Measurements from ENCODE around the gene ZBTB7C.

ZBTB7C gene

GRCh38 chr18:48151421-48152065, 257.6 kb downstream of the ZBTB7C start:
- DNase-seq, result no peak

- no peak for DNase-seq
These were observed 260.0 kb downstream of the ZBTB7C start for GRCh38 chr18:48149020-48149685.

DNA sequence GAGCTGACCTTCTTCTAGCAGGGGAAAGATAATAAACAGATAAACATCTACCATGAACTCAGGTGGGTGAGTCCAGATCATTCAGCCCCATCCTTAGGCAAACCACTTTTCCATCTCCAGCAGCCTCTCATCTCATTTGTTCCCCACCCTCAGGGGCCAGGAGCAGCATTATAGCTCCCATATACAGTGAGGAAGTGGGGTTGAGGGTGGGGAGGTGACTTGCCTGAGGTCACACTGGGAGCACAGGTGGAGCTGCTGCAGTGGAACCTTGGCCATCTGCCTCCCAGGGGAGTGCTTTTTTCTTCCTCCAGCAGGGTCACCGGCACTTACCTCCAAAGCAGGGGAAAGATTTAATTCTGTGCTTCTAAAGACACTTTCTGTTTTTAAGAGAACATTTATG, 266.2 kb downstream of the ZBTB7C start:
- no peak for DNase-seq

DNA sequence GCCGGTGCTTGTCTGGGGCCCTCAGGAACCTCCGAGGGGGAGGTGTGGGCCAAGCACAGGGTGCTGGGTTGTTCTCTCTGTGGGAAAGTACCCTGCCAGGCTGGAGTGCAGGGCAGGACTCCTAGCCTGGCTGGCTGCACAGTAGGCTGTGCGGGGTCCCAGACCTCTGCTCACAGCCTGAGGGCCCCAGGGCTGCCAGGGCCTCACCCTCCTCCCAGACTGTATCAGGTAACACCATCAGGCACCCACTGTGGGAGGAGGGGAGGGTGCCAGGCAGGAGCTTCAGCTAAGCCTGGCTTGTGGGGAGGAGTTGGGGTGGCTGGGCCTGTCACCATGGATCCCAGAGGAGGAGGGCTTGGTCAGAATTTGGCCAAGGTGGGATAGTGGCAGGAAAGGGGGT, 266.8 kb downstream of the ZBTB7C start:
- DNase-seq, result no peak

- no peak for DNase-seq
These were observed 268.5 kb downstream of the ZBTB7C start for GRCh38 chr18:48140731-48141130.

DNA sequence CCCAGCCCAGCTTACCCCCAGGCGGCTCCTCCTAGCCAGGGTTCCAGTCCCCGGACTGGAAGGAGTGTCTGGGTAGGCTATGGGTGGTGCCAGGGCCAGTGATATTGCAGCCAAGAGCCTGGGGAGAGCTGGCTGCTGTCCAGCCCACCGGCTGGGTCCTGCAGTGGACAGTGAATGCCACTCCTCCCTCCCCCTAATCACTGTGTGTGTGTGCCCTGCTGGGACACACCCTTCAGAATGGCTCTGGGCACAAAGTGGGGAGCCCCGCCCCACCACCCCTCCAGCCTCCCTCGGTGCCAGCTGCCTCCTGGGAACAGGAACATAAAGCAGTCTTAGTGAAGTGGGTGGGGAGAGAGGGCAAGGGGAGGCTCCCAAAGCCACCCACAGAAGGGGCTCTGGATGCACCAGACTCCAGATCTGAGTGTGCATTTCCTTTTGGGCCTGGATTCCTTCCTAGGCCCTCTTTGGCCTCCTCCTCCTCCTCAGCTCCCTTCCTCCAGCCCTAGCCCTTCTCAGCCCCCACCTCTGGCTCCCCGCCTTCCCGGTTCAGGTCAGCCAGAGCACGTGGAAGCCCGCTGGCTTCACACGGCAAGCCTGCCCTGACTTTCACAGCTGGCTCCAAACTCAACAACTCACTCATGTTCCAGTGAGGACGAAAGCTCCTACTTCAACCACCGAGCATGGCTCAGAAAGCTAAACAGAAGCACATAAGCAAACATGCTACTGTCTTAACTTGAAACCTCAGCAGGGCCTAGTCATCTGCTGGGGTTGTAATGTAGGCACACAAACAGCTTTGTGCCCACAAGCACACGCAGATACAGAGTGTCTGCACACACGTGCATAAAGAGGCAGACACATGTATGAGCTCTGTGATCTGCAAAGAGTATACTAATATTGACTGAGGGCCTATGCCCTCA, 269.5 kb downstream of the ZBTB7C start:
- peak in 2 of 56 donors; percentile 18 to 24 for DNase-seq

- no peak for DNase-seq
These were observed 270.3 kb downstream of the ZBTB7C start for GRCh38 chr18:48138660-48139430.

DNA sequence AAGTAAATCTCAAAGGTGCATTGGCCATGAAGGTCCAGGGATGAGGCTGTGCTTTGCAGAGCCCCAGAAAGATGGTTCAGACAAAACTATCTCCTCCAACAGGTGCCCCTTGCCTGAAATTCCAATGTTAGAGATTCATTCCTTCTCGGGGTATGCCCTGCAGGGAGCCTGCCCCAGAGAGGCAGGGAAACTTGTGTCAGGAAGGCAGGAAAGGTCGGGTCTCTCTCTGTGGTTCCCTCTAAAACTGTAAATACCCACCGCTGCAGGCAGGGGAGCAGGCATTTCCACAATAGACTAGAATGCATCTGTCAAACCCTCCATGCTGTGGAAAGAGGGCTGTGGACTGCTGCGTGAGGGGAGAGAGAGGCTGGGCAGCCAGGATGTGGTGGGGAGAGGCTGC, 271.0 kb downstream of the ZBTB7C start:
- DNase-seq, result no peak

GRCh38 chr18:48137374-48138081, 271.7 kb downstream of the ZBTB7C start:
- DNase-seq, result no peak

DNA sequence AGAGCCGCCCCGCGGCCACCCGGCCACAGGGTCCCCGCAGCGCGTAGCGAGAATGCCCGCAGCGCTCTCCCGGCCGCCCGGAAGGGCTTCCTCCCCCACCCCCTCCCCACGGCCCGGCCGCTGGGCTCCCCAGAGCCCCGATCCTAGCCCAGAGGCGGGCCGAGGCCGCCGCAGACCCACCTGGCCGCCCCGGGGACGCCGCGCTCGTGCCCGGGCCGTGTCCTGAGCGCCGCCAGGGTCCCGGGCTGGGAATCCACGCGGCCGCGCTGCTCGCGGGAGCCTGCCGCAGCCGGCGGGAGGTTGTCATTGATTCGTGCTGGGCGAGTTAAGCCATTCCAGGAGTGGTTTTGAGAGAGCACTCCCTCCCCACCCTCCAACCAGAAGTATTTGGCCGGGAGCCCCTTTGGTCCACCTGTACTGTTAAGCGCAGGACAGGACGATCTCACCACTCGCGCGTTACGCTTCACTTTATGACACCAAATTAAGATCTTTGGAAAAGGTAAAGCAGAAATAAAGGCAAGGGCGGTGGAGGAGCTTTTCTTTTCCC, 272.3 kb downstream of the ZBTB7C start:
- no peak for DNase-seq

DNA sequence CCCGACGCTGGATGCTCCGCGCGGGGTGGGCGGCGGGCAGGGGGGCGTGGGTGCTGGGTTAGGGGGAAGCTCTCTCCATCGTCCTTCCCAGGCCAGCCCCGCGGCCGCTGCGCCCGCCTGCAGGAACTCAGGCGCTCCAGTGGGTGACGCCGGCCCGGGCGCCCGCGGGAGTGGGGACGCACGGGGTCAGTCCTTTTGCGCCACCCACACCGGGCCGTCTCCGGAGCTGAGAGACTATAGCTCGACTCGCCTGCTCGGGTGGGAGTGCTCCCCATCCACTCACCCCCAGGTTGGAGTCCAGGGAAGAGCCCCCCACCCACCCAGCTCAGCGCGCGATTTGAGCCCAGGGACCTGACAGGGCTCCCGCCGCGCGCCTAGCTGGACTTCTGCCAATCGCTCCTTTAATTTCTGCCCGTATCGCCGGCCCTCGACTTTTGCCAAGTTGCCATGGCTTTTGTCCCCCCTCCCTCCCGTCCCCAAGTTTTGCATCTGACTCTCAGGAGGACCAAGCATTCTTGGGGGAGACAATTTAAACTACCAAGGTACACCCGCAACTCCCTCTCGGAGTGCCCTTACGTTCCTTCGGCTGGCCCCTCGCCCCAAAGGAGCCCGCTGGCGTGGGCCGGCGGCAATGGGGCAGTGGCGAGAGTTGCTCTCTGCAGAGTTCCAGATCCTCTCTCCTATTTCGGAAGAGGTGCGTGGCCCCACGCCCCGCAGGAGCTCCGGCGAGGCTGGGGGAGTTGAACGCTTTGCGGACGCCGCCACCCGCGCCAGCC, 272.9 kb downstream of the ZBTB7C start:
- DNase-seq, result peak in 2 of 56 donors; percentile 10 to 18

DNA sequence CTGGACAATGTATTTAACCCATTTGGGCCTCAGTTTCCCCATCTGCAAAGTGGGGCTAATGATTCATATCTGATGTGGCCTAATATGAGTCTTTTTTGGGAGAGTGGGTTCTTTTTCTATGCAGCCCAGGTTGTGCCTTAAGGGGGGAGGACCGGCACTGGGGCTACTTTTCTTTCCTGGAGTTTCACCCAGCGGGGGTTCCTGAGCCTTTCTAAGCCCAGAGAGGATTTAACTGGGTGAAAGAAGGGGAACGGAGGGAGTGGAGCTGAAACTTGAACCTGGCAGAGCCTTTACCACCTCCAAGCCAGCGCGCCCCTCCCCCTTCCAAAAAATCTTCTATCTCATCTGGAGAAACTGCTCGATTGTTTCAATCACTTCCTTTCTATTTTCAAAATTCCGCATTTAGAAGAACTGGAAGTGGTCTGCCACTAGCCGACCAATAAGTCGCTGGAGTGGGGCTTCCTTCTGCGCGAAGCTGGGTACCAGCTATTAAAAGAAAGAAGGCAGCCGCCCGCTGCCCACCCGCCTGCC, 273.7 kb downstream of the ZBTB7C start:
- no peak for DNase-seq

- DNase-seq, result no peak
These were observed 274.6 kb downstream of the ZBTB7C start for GRCh38 chr18:48134609-48135008.

DNA sequence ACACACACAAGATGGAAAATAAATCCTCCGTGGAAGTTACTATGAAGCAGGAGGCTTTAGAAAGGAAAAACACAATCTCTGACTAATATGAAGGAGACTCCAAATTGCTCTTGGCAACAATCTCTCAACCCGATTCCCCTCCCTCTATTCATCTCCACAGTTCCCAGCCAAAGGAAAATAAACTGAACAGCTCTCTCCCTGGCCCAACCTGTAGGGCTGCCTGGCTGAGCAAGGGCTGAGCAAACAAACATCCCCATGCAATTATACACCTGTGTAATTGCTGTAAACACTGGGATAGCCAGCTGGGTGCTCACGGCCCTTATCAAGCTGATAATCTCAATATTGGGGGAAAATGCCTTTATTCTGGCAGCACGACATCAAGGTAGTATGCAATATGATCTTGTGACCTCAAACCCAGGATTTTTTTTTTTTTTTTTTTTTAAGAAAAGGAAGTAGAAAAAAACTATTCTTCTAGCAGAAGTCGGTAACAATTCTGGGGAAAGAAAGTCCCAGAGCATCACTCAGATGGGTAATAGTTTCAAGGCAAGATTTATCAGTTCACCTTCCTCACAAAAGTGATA, 275.4 kb downstream of the ZBTB7C start:
- no peak for DNase-seq

- DNase-seq, result no peak
These were observed 276.2 kb downstream of the ZBTB7C start for GRCh38 chr18:48132797-48133655.

- DNase-seq, result no peak
These were observed 278.1 kb downstream of the ZBTB7C start for GRCh38 chr18:48131042-48131441.

GRCh38 chr18:48129621-48130082, 279.5 kb downstream of the ZBTB7C start:
- no peak for DNase-seq

GRCh38 chr18:48127606-48128005, 281.6 kb downstream of the ZBTB7C start:
- no peak for DNase-seq
